KOPT-K1 (cell line): ENCODE data around the gene PSAPL1.

Source experiments
- H3K27ac ChIP-seq: fragments of 200-600 bp; sonication (generic); 2 replicates; pipeline ENCODE4 v1.5.1; 2016; ENCODE audit warnings: antibody characterized with exemption, mild to moderate bottlenecking, low read depth, low read length; ENCODE audit not compliant: poor library complexity, severe bottlenecking
- H3K36me3 ChIP-seq: fragments of 200-600 bp; sonication (generic); 2 replicates; pipeline ENCODE4 v1.5.1; 2017; ENCODE audit warnings: antibody characterized with exemption, mild to moderate bottlenecking, low read length, moderate library complexity; ENCODE audit not compliant: insufficient read depth
- H3K9me3 ChIP-seq: fragments of 200-600 bp; sonication (generic); 2 replicates; pipeline ENCODE4 v1.5.1; 2017; ENCODE audit warnings: antibody characterized with exemption, low read length, mild to moderate bottlenecking; ENCODE audit not compliant: insufficient read depth, poor library complexity, severe bottlenecking

The PSAPL1 gene

GRCh38 chr4:7430368-7430964 lies 4.3 kb downstream of the PSAPL1 start:
- Histone ChIP-seq H3K27ac (no peak overlapping the region), H3K9me3 (no peaks in the 10 kb centered on the region), H3K36me3 (no peaks in the 10 kb centered on the region)

GRCh38 chr4:7429601-7430078 lies 5.1 kb downstream of the PSAPL1 start:
- Histone ChIP-seq H3K27ac (no peak overlapping the region), H3K9me3 (no peaks in the 10 kb centered on the region), H3K36me3 (no peaks in the 10 kb centered on the region)

GRCh38 chr4:7429069-7429416 lies 5.7 kb downstream of the PSAPL1 start:
- H3K9me3 ChIP-seq: no peaks in the 10 kb centered on the region
- H3K27ac ChIP-seq: no peak overlapping the region
- H3K36me3 ChIP-seq: no peaks in the 10 kb centered on the region

GRCh38 chr4:7428261-7429068 lies 6.3 kb downstream of the PSAPL1 start:
- Histone ChIP-seq H3K27ac (no peak overlapping the region), H3K9me3 (no peaks in the 10 kb centered on the region), H3K36me3 (no peaks in the 10 kb centered on the region)

- Histone ChIP-seq H3K9me3 (no peaks in the 10 kb centered on the region), H3K36me3 (no peaks in the 10 kb centered on the region)
Observed at GRCh38 chr4:7427831-7428260, 6.9 kb downstream of the PSAPL1 start.

GRCh38 chr4:7427361-7427760 lies 7.4 kb downstream of the PSAPL1 start:
- Histone ChIP-seq H3K36me3 (no peaks in the 10 kb centered on the region), H3K9me3 (no peaks in the 10 kb centered on the region), H3K27ac (no peak overlapping the region)

More at GRCh38 chr4:7427831-7428260, 6.9 kb downstream of the PSAPL1 start:
- H3K27ac ChIP-seq: no peak overlapping the region

GRCh38 chr4:7426525-7427171 lies 8.1 kb downstream of the PSAPL1 start:
- Histone ChIP-seq H3K9me3 (no peaks in the 10 kb centered on the region), H3K36me3 (no peaks in the 10 kb centered on the region), H3K27ac (no peak overlapping the region)

- H3K27ac ChIP-seq: no peak overlapping the region
- no peaks in the 10 kb centered on the region for H3K9me3 ChIP-seq
Observed at GRCh38 chr4:7425591-7426468, 8.9 kb downstream of the PSAPL1 start.

GRCh38 chr4:7425124-7425523 lies 9.6 kb downstream of the PSAPL1 start:
- Histone ChIP-seq H3K27ac (no peak overlapping the region), H3K36me3 (no peaks in the 10 kb centered on the region), H3K9me3 (no peaks in the 10 kb centered on the region)

More at GRCh38 chr4:7425591-7426468, 8.9 kb downstream of the PSAPL1 start:
- no peaks in the 10 kb centered on the region for H3K36me3 ChIP-seq

- H3K27ac ChIP-seq: no peak overlapping the region
- H3K9me3 ChIP-seq: no peaks in the 10 kb centered on the region
- no peaks in the 10 kb centered on the region for H3K36me3 ChIP-seq
Observed at GRCh38 chr4:7424553-7425111, 10.1 kb downstream of the PSAPL1 start.

- Histone ChIP-seq H3K9me3 (no peaks in the 10 kb centered on the region), H3K36me3 (no peaks in the 10 kb centered on the region), H3K27ac (no peak overlapping the region)
Observed at GRCh38 chr4:7423801-7424552, 10.8 kb downstream of the PSAPL1 start.

GRCh38 chr4:7423391-7423790 lies 11.3 kb downstream of the PSAPL1 start:
- Histone ChIP-seq H3K9me3 (no peaks in the 10 kb centered on the region), H3K36me3 (no peaks in the 10 kb centered on the region), H3K27ac (no peak overlapping the region)

- Histone ChIP-seq H3K9me3 (no peaks in the 10 kb centered on the region), H3K27ac (no peak overlapping the region), H3K36me3 (no peaks in the 10 kb centered on the region)
Observed at GRCh38 chr4:7422898-7423180, 11.9 kb downstream of the PSAPL1 start.
